GM23248 (cell line): ENCODE data around the gene PTPRE. TPM values are rescaled to one million over a fixed set of nuclear protein-coding genes. Genes with fewer than 3 reads are reported as not detected.

Experiments used
- DNase-seq: peaks from one replicate; pipeline ENCODE4 v3.0.0-alpha.2; 2015
- H2AFZ ChIP-seq: fragments of 200-600 bp; sonication (generic); 2 replicates; pipeline ENCODE4 v1.6.1; 2016; ENCODE audit warnings: antibody characterized with exemption
- H3F3A ChIP-seq: fragments of 200-600 bp; sonication (generic); 2 replicates; pipeline ENCODE4 v1.6.1; 2016; ENCODE audit warnings: mild to moderate bottlenecking, antibody characterized with exemption, mixed run types; ENCODE audit not compliant: insufficient read depth
- H3K27ac ChIP-seq: fragments of 200-600 bp; sonication (generic); 2 replicates; pipeline ENCODE4 v1.5.1; 2016; ENCODE audit warnings: mild to moderate bottlenecking
- H3K27me3 ChIP-seq: fragments of 200-600 bp; sonication (generic); replicated peaks from 2 replicates; pipeline ENCODE4 v1.6.1; 2016; ENCODE audit warnings: mild to moderate bottlenecking; ENCODE audit not compliant: insufficient read depth
- H3K36me3 ChIP-seq: fragments of 200-600 bp; sonication (generic); 2 replicates; pipeline ENCODE4 v1.6.1; 2016; ENCODE audit warnings: low read depth, mild to moderate bottlenecking
- H3K4me1 ChIP-seq: fragments of 200-600 bp; sonication (generic); 2 replicates; pipeline ENCODE4 v1.6.1; 2016; ENCODE audit warnings: mild to moderate bottlenecking; ENCODE audit not compliant: insufficient read depth
- H3K4me2 ChIP-seq: fragments of 200-600 bp; sonication (generic); one replicate; pipeline ENCODE4 v1.6.1; 2016; ENCODE audit warnings: mild to moderate bottlenecking; ENCODE audit not compliant: unreplicated experiment
- H3K4me3 ChIP-seq: fragments of 200-600 bp; sonication (generic); 2 replicates; pipeline ENCODE4 v1.5.1; 2016; ENCODE audit warnings: mild to moderate bottlenecking
- H3K79me2 ChIP-seq: fragments of 200-600 bp; sonication (generic); 2 replicates; pipeline ENCODE4 v1.6.1; 2016; ENCODE audit warnings: mild to moderate bottlenecking; ENCODE audit not compliant: insufficient read depth
- H3K9ac ChIP-seq: fragments of 200-600 bp; sonication (generic); 2 replicates; pipeline ENCODE4 v1.6.1; 2016; ENCODE audit warnings: mild to moderate bottlenecking
- H3K9me2 ChIP-seq: fragments of 200-600 bp; sonication (generic); 2 replicates; pipeline ENCODE4 v1.6.1; 2016; ENCODE audit warnings: mixed run types, mild to moderate bottlenecking, moderate library complexity; ENCODE audit not compliant: insufficient read depth
- H3K9me3 ChIP-seq: fragments of 200-600 bp; sonication (generic); one replicate; pipeline ENCODE4 v1.6.1; 2017; ENCODE audit warnings: low read depth
- H4K20me1 ChIP-seq: fragments of 200-600 bp; sonication (generic); 2 replicates; pipeline ENCODE4 v1.6.0; 2016; ENCODE audit not compliant: insufficient read depth
- EZH2 ChIP-seq: fragments of 200-600 bp; sonication (generic); IDR thresholded peaks from 2 replicates; pipeline ENCODE4 v1.6.1; 2018; ENCODE audit warnings: antibody characterized with exemption, mild to moderate bottlenecking; ENCODE audit not compliant: insufficient read depth, poor library complexity, severe bottlenecking
- EZH2phosphoT487 ChIP-seq: fragments of 200-600 bp; sonication (generic); IDR thresholded peaks from 2 replicates; pipeline ENCODE4 v1.6.1; 2018; ENCODE audit warnings: antibody characterized with exemption, moderate library complexity, mild to moderate bottlenecking, low read depth; ENCODE audit not compliant: insufficient read depth
- WGBS, 2 experiments: methylation state at CpG; one replicate each; pipeline ENCODE4 v1.1.6; 2015 to 2017; ENCODE audit warnings: low lambda C conversion rate in 2 of 2, low coverage in 1 of 2; ENCODE audit errors: missing lambda C conversion rate in 2 of 2; 5-methylcytosine and 5-hydroxymethylcytosine counted together
- in situ Hi-C: fragments of 300-500 bp; cut with MboI; formaldehyde crosslinking; loops from 2 replicates; pipeline ENCODE4 v1.15.0; 2020
- polyA plus RNA-seq: library from polyadenylated mRNA; unstranded; fragments of >200 nt; fragmentation: Nextera tagmentation; extraction: Ambion mirVana; gene quantifications from 2 replicates; pipeline ENCODE4 v1.2.1, GENCODE V29; 2016
- total RNA-seq: library from RNA; depleted of rRNA; stranded (reverse); fragments of >200 nt; shearing (Covaris generic); gene quantifications from 2 replicates; pipeline ENCODE4 v1.2.3, GENCODE V29; 2014

PTPRE gene
- total and polyA plus RNA-seq, 2 experiments from 2014 or later = 2.7 to 4.7 TPM

GRCh38 chr10:127911218-127911866 is 4.4 kb downstream of the PTPRE start:
- no peaks in the 10 kb centered on the region for H3K79me2 ChIP-seq
- H2AFZ ChIP-seq = no peak overlapping the region
- peaks cover 21% of the 10 kb centered on the region for H3K4me1 ChIP-seq
- no peak overlapping the region for H3K9ac ChIP-seq
- TF ChIP-seq EZH2phosphoT487 = no peak
- no peak for TF ChIP-seq EZH2
- no peaks in the 10 kb centered on the region for H3K9me3 ChIP-seq
- no peak overlapping the region for H3K27ac ChIP-seq
- H3F3A ChIP-seq = no peaks in the 10 kb centered on the region
- no peaks in the 10 kb centered on the region for H3K27me3 ChIP-seq
- H3K4me3 ChIP-seq = no peak overlapping the region
- no peak overlapping the region for H3K4me2 ChIP-seq
- no peaks in the 10 kb centered on the region for H3K36me3 ChIP-seq
- in situ Hi-C loops = no loop called here
- DNase-seq = no peak
- H3K9me2 ChIP-seq = no peaks in the 10 kb centered on the region
- 72 to 73% methylated on average over 10 of the region's 10 CpGs for WGBS, 2 experiments
- H4K20me1 ChIP-seq = no peaks in the 10 kb centered on the region

GRCh38 chr10:127911867-127912257 is 5.0 kb downstream of the PTPRE start:
- Histone ChIP-seq H3K9ac (no peak overlapping the region), H3K27ac (no peak overlapping the region), H4K20me1 (no peaks in the 10 kb centered on the region), H3K27me3 (no peaks in the 10 kb centered on the region), H3K9me2 (no peaks in the 10 kb centered on the region), H3K4me2 (no peak overlapping the region), H2AFZ (no peak overlapping the region), H3K36me3 (no peaks in the 10 kb centered on the region), H3K9me3 (no peaks in the 10 kb centered on the region), H3F3A (no peaks in the 10 kb centered on the region), H3K4me1 (peaks cover 21% of the 10 kb centered on the region), H3K79me2 (no peaks in the 10 kb centered on the region; the same call in 1 of the 2 replicates), H3K4me3 (no peak overlapping the region)
- no peak for DNase-seq
- in situ Hi-C loops = no loop called here
- 85 to 89% methylated on average over 4 of the region's 4 CpGs for WGBS, 2 experiments
- TF ChIP-seq EZH2phosphoT487 = no peak
- TF ChIP-seq EZH2 = no peak

DNA sequence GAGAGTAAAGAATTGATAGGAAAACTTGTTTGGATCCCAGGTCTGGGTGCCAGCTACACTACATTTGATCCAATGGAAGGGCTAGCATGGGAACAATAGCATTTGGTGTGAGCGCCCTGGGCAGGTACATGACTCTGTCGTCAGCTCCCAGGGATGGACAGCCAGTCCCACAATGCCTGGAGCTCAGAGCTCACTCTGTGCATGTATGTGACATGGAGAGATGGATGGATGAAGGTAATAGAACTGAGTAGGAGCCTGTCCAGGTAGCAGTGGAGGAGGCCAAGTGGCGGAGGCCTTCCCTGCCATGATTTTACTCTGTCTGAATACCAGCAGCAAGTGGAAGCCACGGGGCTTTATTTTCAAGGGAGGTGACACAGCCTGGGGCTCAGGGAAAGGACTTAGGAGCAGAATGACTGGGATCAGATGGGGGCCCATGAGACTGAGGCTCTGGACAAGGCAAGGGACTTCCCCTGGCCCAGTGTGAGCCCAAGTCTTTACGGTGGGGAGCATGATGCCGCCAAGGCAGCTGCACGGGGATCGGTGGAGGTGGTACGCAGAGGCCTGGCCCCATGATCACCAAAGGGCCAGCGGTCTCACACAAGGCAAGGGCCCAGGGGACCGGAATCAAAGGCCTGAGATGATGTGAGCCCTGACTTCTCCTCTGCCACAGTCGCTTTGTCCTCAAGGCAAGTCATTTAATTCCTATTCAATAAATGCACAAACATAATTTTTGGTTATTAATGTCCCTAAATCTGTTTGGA is 5.9 kb downstream of the PTPRE start:
- H3K79me2 ChIP-seq = no peaks in the 10 kb centered on the region; the same call in 1 of the 2 replicates
- H4K20me1 ChIP-seq = no peaks in the 10 kb centered on the region
- no peaks in the 10 kb centered on the region for H3F3A ChIP-seq
- no peaks in the 10 kb centered on the region for H3K9me3 ChIP-seq
- H3K27ac ChIP-seq = no peak overlapping the region
- H3K4me1 ChIP-seq = peaks cover 21% of the 10 kb centered on the region
- no peak for DNase-seq
- H3K36me3 ChIP-seq = no peaks in the 10 kb centered on the region
- TF ChIP-seq EZH2phosphoT487 = no peak
- no peak for TF ChIP-seq EZH2
- no peak overlapping the region for H3K9ac ChIP-seq
- H3K27me3 ChIP-seq = no peaks in the 10 kb centered on the region
- H3K9me2 ChIP-seq = no peaks in the 10 kb centered on the region
- no peak overlapping the region for H3K4me2 ChIP-seq
- no peak overlapping the region for H2AFZ ChIP-seq
- WGBS, 2 experiments = 75 to 86% methylated on average over 12 of the region's 12 CpGs
- in situ Hi-C loops = no loop called here
- no peak overlapping the region for H3K4me3 ChIP-seq

DNA sequence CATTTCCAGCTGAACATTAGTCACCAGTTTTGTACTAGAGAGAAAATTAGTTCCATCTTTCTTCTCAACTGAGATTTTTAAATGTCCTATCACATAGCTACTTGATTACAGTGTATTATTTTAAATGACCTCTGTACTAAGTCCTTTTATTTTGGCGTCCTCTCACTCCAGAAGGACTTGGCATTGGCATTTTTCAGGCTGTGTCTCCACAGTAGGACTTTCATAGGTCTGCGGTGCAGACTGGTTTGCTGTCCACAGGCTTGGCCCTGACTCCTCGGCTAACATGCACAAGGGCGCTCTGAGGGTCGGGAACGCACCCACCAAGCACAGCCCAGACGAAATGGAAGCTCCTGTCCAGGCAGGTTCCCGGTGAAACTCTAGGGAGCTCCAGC is 6.5 kb downstream of the PTPRE start:
- H2AFZ ChIP-seq = no peak overlapping the region
- WGBS, 2 experiments = 88 to 91% methylated on average over 8 of the region's 8 CpGs
- no peaks in the 10 kb centered on the region; the same call in 1 of the 2 replicates for H3K79me2 ChIP-seq
- no peaks in the 10 kb centered on the region for H3K36me3 ChIP-seq
- no peaks in the 10 kb centered on the region for H3K9me2 ChIP-seq
- no peak for TF ChIP-seq EZH2
- TF ChIP-seq EZH2phosphoT487 = no peak
- no peak overlapping the region for H3K27ac ChIP-seq
- no peaks in the 10 kb centered on the region for H3K9me3 ChIP-seq
- DNase-seq = no peak
- H3K27me3 ChIP-seq = no peaks in the 10 kb centered on the region
- in situ Hi-C loops = no loop called here
- no peak overlapping the region for H3K9ac ChIP-seq
- H3F3A ChIP-seq = no peaks in the 10 kb centered on the region
- no peak overlapping the region for H3K4me2 ChIP-seq
- no peak overlapping the region for H3K4me3 ChIP-seq
- peaks cover 16% of the 10 kb centered on the region for H3K4me1 ChIP-seq
- no peaks in the 10 kb centered on the region for H4K20me1 ChIP-seq
